IPS-NIHi7 (cell line): ENCODE measurements around the gene NMT1.

Source experiments
- DNase-seq: peaks from one replicate; pipeline ENCODE4 v3.0.0; 2012; ENCODE audit warnings: mixed read lengths; ENCODE audit errors: extremely low spot score

Gene NMT1

GRCh38 chr17:45135978-45136791 lies 75.1 kb downstream of the NMT1 start:
- DNase-seq: no peak

DNA sequence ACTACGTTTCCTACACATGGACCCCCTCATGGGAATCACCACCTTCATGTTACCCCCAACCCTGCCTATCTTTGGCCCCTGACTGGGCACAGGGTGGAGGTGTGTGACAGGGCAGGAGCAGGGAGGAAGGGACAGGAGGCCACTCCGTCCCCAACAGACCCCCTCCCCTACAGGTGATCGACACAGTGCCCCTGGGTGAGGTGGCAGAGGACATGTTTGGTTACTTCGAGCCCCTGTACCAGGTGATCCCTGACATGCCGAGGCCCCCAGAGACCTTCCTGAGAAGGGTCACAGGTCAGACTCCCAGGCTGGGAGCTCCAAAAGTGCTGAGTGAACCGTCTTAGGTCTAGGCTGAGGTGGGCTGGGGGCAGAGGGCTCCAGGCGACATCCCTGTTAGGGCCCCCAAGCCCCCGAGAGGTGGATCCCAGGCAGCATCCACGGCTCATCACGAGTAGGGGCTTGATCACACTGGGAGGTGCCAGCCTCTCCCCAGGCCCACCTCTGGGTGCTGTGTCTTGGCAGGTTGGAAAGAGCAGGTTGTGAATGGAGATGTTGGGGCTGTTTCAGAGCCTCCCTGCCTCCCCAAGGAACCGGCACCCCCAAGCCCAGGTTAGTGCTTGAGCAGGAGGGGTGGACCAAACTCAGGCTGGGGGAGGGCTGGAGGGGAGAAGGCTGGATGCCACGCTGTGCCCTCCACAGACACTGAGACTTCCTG lies 75.9 kb downstream of the NMT1 start:
- DNase-seq: no peak

DNA sequence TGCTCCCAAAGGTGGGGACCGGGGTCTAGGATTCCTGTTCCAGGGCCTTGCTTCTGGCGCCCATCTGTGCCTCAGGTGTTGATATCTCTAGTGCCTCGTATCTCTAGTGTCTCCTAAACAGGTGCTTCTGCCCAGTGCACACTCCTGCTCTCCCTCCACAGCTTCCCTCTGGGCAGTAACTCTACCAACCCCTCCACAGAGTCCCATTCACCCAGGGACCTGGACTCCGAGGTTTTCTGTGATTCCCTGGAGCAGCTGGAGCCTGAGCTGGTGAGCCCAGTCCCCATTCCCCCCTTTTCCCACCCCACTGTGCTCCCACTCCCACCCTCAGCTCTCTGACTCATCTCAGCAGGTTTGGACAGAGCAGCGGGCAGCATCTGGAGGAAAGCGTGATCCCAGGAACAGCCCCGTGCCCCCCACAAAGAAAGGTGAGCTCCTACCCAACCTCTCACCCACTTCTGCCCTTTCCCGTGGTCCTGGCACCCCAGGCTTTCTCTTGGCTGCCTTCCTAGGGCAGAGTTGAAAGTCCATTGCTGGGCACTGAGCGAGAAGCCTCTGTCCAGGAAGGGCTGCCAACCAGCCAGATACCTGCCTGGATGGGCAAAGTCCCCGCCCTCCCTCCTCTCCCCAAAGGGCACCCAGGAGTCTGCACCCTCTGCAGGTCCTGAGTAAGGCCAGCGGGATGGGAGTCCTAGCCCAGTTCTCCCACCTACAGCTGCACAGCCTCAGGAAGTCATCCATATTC lies 76.6 kb downstream of the NMT1 start:
- no peak for DNase-seq

GRCh38 chr17:45138911-45139532 lies 77.9 kb downstream of the NMT1 start:
- no peak for DNase-seq

GRCh38 chr17:45139533-45139920 lies 78.4 kb downstream of the NMT1 start:
- no peak for DNase-seq

- no peak for DNase-seq
Observed at GRCh38 chr17:45143094-45143670, 82.1 kb downstream of the NMT1 start.

- DNase-seq: no peak
Observed at GRCh38 chr17:45143767-45144198, 82.7 kb downstream of the NMT1 start.

- DNase-seq: no peak
Observed at GRCh38 chr17:45144199-45145034, 83.3 kb downstream of the NMT1 start.

DNA sequence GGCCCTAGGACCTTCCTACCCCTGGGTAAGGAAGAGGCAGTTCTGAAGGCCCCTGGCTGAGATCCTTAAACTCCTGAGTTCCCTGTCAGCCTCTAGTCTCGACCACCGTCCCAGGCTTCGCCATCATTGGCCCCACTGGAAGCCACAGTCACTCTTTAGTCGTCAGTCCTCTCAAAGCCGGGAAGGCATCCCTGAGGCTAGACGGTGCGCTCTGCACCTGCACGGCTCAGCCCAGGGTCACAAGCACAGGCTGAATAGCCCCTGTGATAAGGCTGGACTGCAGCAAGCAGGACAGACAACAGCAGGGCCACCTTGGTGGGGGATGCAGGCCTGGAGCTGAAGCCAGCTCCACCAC lies 83.9 kb downstream of the NMT1 start:
- DNase-seq: no peak

GRCh38 chr17:45146166-45146565 lies 85.0 kb downstream of the NMT1 start:
- DNase-seq: no peak

DNA sequence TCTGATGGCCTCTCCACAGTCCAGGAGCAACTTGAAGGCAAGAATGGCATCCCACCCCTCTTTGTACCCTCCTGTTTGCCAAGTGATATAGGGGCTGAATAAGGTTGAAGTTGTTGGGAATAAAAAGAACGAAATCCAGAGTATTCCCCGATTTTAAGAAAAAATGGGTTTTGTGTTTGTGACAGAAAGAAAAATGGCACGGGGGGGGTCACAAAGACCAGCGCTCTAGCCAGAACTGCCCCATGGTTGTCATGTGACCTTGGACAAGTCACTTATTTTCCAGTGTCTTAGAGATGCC lies 85.4 kb downstream of the NMT1 start:
- no peak for DNase-seq

DNA sequence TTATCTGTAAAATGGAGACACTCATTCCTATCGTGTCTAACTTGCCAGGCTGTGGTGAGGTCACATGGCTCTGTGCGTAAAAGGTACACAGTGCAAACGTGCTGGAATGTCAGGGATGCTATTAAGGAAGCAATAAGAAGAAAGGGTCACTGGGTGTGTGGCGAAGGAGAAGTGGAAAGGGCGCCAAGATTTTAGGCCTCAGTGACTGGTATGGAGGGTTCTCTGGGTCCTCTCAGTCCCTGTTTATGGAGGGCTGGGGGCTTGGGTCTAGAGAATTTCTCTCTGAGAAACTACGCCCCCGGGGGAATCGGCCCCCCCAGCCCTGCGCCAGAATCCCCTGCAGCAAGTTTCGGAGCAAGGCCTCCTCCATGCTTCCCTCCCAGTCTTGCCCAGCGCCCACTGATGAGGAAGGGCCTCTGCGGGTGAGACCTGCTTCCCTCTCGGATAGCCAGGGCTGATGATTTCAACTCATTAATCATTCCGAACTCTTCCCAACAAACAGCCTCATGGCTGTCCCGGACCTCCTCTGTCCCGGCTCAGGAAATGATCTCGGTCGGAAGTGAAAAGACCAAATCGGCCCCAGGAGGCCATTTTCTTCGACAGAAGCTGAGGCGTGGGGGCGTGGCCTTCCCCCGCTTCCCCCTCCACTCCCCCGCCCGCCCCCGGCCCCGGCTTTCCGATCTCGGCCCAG lies 85.9 kb downstream of the NMT1 start:
- DNase-seq: no peak

DNA sequence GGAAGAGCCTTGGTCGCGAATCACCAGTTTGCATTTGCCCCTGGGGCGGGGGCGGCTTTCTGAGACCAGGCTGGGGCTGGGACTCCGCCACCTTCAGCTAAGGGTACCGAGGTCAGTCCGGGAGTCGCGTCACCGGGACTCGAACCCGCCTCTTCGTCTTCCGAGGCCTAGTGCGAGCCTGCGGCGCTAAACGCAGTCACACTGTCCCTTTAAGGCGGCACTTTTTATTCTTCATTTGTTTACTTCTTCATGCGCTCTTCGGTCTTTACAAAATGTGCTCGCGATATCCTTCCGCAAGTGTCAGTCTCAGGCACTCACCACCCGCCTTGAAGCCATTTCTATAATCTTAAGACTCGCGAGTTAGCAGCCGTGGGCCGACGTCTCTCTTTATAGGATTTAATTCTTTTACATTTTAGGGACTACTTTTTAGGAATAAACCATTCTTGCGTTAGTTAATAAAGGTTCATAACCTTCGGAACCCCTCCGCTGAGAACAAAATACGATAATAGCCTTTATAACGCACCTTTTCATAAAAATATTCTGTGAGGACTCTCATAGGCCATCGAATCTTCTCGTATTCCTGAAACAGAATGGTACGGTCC lies 86.6 kb downstream of the NMT1 start:
- DNase-seq: peak; percentile 52

- DNase-seq: peak; percentile 92
Observed at GRCh38 chr17:45148183-45149036, 87.3 kb downstream of the NMT1 start, which contains the start of gene HEXIM1. Gene HEXIM1, plus strand, starts transcription at chr17:45148475. Its CDS starts 716 bp downstream, at chr17:45149191.

DNA sequence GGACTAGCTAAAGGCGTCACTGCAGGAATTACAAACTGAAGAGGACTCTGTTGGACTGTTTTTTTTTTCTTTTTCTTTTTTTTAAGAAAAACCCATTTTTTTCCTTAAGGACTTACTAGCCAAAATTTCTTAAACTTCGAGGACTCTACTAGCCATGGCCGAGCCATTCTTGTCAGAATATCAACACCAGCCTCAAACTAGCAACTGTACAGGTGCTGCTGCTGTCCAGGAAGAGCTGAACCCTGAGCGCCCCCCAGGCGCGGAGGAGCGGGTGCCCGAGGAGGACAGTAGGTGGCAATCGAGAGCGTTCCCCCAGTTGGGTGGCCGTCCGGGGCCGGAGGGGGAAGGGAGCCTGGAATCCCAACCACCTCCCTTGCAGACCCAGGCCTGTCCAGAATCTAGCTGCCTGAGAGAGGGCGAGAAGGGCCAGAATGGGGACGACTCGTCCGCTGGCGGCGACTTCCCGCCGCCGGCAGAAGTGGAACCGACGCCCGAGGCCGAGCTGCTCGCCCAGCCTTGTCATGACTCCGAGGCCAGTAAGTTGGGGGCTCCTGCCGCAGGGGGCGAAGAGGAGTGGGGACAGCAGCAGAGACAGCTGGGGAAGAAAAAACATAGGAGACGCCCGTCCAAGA lies 88.0 kb downstream of the NMT1 start:
- DNase-seq: peak; percentile 81

GRCh38 chr17:45149669-45150664 lies 88.8 kb downstream of the NMT1 start:
- no peak for DNase-seq
